ENCODE measurements around the gene ACVRL1. TPM values are rescaled to one million over a fixed set of nuclear protein-coding genes. Genes with fewer than 3 reads are reported as not detected.

ACVRL1 gene
- total RNA-seq, 1 donor: under 0.01 TPM

GRCh38 chr12:51895378-51896135 lies 11.7 kb upstream of the ACVRL1 start:
- no peak for DNase-seq (ENCODE audit: low read depth in 2 of 3, low spot score in 2 of 3)

- no peak for DNase-seq (ENCODE audit: low read depth in 2 of 3, low spot score in 2 of 3)
Observed at GRCh38 chr12:51896236-51896635, 11.1 kb upstream of the ACVRL1 start.

- no peak for DNase-seq (ENCODE audit: low read depth in 2 of 3, low spot score in 2 of 3)
Observed at GRCh38 chr12:51897181-51897580, 10.1 kb upstream of the ACVRL1 start.

- DNase-seq (ENCODE audit: low read depth in 2 of 3, low spot score in 2 of 3): no peak
Observed at GRCh38 chr12:51898506-51898905, 8.8 kb upstream of the ACVRL1 start.

GRCh38 chr12:51898937-51899336 lies 8.4 kb upstream of the ACVRL1 start:
- no peak for DNase-seq (ENCODE audit: low read depth in 2 of 3, low spot score in 2 of 3)

GRCh38 chr12:51900323-51900889 lies 6.9 kb upstream of the ACVRL1 start:
- no peak for DNase-seq (ENCODE audit: low read depth in 2 of 3, low spot score in 2 of 3)

GRCh38 chr12:51901121-51901817 lies 6.0 kb upstream of the ACVRL1 start:
- no peak for DNase-seq (ENCODE audit: low read depth in 2 of 3, low spot score in 2 of 3)

- DNase-seq (ENCODE audit: low read depth in 2 of 3, low spot score in 2 of 3): no peak
Observed at GRCh38 chr12:51901881-51902280, 5.4 kb upstream of the ACVRL1 start.

- DNase-seq (ENCODE audit: low read depth in 2 of 3, low spot score in 2 of 3): no peak
Observed at GRCh38 chr12:51904951-51905470, 2.3 kb upstream of the ACVRL1 start.

GRCh38 chr12:51905471-51906429 lies 1.6 kb upstream of the ACVRL1 start:
- DNase-seq (ENCODE audit: low read depth in 2 of 3, low spot score in 2 of 3): no peak

- DNase-seq (ENCODE audit: low read depth in 2 of 3, low spot score in 2 of 3): no peak
Observed at GRCh38 chr12:51906430-51907082, 748 bp upstream of the ACVRL1 start.

GRCh38 chr12:51907856-51908425 lies 637 bp downstream of the ACVRL1 start:
- DNase-seq (ENCODE audit: low read depth in 2 of 3, low spot score in 2 of 3): no peak

- DNase-seq (ENCODE audit: low read depth in 2 of 3, low spot score in 2 of 3): no peak
Observed at GRCh38 chr12:51908876-51909592, 1.7 kb downstream of the ACVRL1 start.

- no peak for DNase-seq (ENCODE audit: low read depth in 2 of 3, low spot score in 2 of 3)
Observed at GRCh38 chr12:51910168-51910567, 2.9 kb downstream of the ACVRL1 start.

GRCh38 chr12:51910691-51911090 lies 3.4 kb downstream of the ACVRL1 start:
- no peak for DNase-seq (ENCODE audit: low read depth in 2 of 3, low spot score in 2 of 3)

GRCh38 chr12:51911307-51911706 lies 4.0 kb downstream of the ACVRL1 start:
- DNase-seq (ENCODE audit: low read depth in 2 of 3, low spot score in 2 of 3): no peak

- no peak for DNase-seq (ENCODE audit: low read depth in 2 of 3, low spot score in 2 of 3)
Observed at GRCh38 chr12:51911788-51912711, 4.7 kb downstream of the ACVRL1 start.

All from hematopoietic multipotent progenitor cell (in vitro differentiated cells).